ENCODE data around the gene CHML.
A peak's percentile ranks its signal among the peaks of the same experiment; 100 is the strongest.
"Not testable (repeated sequence)": the region's sequence is repeated elsewhere in the genome, so short reads cannot be mapped to it uniquely, and the experiment has no call there.

Gene CHML

GRCh38 chr1:241640149-241640866 is at the start of gene CHML, which contains the start of gene OPN3:
Gene CHML (minus strand): TSS chr1:241640369. CDS start chr1:241635766, 4,603 bp downstream.
Gene OPN3 (minus strand): TSS chr1:241640369. CDS start chr1:241640254, 115 bp downstream.
- DNase-seq (ENCODE audit: low spot score) (peak; percentile 97), FAIRE-seq (peak; percentile 88)

DNA sequence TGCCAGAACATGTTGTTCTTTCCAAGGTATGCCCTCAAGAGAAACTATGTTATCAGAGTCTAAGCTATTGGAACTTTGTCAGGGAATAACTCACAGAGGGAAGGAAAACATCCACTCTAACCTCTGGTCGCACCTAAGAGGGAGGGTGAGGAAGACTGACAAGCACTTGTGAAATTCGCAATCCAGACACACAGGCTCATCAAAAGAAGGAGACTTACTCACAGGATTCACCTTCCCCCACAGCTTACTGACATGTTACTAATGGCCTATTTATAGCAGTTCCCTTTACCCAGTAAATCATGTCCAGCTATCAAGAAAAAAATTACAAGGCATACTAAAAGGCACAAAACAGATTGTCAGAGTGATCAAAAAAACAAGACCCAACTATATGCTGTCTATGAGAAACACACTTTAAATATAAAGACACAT is 48.8 kb upstream of the CHML start:
- DNase-seq (ENCODE audit: low spot score) (peak; percentile 44), FAIRE-seq (no peak)

DNA sequence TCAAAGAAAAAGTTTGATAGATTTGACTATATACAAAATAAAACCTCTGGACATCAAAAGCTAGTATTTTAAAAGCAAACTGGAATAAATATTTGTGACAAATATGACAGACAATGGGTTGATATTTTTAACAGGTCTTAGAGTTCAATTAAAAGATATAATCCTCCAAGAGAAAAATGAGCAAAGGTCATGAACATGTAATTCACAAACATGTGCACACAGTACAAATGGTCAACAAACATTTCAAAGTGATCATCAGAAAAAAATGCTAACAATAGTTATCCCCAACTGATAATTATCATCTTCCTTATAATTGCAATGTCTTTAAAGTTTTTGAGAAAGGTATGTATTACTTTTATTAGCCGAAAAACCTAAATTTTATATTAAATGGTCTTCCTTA is 43.9 kb upstream of the CHML start:
- no peak for DNase-seq (ENCODE audit: low spot score)
- no peak for FAIRE-seq

DNA sequence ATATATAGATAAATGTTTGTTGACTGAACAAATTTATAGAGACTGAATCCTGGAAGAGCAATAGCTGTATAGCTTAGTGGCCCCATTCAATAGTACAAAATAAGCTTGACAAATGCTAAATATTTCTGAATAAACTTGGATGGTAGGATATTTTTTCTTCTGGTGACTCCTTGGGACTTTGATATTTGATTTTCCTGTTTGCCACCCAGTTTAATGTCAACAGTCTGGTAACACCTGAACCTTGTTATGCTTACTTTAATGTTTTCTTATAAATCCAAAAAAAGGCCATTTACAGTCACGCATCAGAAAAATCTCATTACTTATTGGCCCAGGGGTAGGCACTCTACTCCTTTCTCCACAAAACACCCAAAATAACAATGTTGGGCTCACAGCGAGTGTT is 42.8 kb upstream of the CHML start:
- FAIRE-seq (no peak), DNase-seq (ENCODE audit: low spot score) (no peak)

- DNase-seq (ENCODE audit: low spot score); FAIRE-seq: not testable (repeated sequence)
Measured at GRCh38 chr1:241681861-241682448, 41.8 kb upstream of the CHML start.

DNA sequence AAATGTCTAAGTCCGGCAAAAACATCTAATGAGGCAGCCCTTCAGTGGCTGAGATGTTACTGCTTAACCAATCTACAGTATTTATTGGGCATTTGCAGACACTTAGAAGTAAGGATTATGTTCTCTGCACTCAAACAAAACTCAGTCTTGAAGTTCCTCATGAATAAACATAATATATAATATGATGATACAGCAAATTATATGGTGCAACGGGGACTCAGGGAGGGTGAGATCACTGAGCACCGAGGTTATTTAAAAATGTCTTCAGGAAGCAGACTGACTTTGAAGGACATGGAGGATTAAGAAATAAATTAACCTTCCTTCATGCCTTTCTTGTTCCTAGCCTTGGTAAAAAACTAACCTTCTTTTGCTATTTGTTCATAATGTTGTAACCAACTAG is 39.8 kb upstream of the CHML start:
- DNase-seq (ENCODE audit: low spot score): no peak
- no peak for FAIRE-seq

DNA sequence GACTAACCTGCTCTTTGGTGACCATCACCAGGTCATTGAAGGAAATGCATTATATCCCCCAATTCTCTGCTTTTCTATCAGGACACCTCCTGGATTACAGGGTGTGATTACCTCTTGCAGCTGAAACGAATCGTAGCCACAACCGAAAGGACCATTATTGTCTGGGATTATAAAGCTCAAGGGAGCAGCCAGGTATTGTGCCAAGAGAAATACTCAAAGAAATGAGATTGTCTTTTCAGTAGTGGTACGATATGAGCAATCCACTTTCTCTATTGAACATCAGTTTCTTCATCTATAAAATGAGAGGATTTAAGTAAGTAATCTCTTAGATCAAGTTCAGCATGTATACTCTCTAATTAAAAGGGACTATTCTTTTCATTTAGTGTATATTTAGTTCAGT is 39.2 kb upstream of the CHML start:
- DNase-seq (ENCODE audit: low spot score) (no peak), FAIRE-seq (no peak)

DNA sequence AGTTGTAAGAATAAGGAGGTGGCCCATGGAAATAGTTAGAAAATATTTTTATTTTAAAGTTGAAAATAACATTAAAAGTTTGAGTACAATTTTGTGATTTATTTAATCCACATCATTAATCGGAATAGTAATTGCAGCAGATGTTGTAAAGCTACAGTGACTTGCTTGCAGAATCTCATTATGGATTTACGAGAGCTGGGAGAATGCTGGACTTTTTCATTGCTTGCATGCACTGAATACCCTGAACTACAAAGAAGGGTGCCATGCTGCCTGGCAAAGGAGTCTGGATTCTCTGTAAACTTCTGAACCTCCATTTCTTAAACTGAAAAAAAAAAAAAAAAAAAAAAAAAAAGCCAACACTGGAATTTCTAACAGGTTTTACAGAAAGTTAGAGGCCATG is 38.4 kb upstream of the CHML start:
- DNase-seq (ENCODE audit: low spot score): no peak
- FAIRE-seq: no peak

- DNase-seq (ENCODE audit: low spot score) (no peak), FAIRE-seq (no peak)
Measured at GRCh38 chr1:241677201-241677600, 37.0 kb upstream of the CHML start.

DNA sequence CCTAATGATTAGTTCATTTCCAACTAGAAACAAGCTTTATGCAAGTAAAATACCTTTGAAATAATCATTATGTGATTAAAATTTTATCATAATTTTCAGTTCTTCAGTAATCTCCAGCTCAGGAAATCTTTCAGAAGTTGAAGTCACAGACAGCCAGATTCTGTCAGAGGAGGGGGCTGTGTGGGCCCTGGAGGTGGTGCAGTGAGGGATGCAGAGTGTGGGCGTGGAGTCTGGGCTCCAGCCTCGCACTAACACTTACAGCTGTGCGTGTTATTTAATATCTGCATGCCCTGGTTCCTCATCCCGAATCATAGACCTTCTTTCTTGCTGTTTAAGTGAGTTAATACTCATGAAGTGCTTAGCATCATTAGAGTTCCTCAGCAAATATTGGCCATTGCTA is 35.8 kb upstream of the CHML start:
- DNase-seq (ENCODE audit: low spot score) (no peak), FAIRE-seq (no peak)

DNA sequence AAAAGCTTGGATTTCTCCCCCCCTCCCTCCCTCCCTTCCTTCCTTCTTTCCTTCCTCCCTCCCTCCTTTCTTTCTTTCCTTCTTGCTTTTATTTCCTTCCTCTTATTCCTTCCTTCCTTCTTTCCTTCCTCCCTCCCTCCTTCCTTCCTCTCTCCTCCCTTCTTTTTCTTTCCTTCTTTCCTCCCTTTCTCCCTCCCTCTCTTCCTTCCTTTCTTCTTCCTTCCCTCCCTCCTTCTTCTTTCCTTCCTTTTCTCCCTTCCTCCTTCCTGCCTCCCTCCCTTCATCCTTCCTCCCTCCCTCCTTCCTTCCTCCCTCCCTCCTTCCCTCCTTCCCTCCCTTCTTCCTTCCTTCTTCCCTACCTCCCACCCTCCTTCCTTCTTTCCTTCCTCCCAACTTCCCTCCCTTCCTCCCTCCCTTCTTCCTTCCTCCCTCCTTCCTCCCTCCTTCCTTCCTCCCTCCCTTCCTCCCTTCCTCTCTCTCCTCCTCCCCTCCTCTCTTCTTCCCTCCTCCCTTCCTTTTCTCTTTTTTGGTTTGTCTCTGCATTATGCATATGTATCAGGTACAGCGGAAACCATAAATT is 34.7 kb upstream of the CHML start:
- FAIRE-seq (no peak), DNase-seq (ENCODE audit: low spot score) (no peak)

DNA sequence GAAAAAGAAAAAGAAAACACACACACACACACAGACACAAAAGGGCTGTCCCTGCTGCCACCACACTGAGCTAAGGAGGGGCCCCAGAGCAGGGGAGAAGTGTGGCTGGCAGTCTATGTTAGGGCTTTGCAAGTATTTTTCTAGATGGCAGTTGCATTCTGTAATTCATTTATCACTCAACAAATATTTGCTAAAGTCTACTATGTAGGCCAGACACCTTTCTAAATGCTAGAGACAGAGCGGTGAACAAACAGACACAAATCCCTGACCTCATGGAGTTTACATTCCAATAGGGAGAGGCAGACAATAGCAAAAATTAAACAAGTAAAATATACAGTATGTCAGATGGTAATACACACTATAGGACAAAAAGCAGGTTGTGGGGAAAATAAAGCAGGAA is 32.1 kb upstream of the CHML start:
- FAIRE-seq: no peak
- DNase-seq (ENCODE audit: low spot score): no peak

GRCh38 chr1:241666419-241666818 is 26.2 kb upstream of the CHML start:
- FAIRE-seq (no peak), DNase-seq (ENCODE audit: low spot score) (no peak)

DNA sequence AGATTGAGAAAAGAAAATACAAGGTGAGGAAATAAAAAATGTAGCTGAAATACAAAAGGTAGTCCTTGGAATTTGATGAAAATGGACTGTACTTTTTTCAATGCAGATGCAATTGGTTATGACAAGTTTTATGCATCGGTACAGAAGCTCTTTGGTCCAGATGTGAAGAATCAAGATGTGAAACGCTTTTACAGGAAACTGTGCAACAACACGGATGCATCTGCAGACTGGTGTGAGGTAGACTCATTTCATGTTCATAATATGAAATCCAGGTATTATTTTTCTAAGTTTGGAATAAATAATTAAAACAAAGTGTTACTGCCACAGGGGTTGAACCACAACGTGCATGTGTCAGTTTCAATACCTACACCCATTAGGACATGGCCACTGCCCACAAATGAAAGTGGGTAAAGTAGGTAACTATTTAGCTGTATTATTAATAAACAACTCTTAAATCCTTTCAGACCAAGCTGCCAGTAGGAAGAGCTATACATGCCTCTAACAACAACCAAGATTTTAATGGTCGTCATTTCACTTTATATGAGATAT is 20.3 kb upstream of the CHML start:
- DNase-seq (ENCODE audit: low spot score) (no peak), FAIRE-seq (no peak)

GRCh38 chr1:241659016-241659415 is 18.8 kb upstream of the CHML start:
- FAIRE-seq; DNase-seq (ENCODE audit: low spot score): not testable (repeated sequence)

- DNase-seq (ENCODE audit: low spot score) (no peak), FAIRE-seq (no peak)
Measured at GRCh38 chr1:241658081-241658793, 18.1 kb upstream of the CHML start.

DNA sequence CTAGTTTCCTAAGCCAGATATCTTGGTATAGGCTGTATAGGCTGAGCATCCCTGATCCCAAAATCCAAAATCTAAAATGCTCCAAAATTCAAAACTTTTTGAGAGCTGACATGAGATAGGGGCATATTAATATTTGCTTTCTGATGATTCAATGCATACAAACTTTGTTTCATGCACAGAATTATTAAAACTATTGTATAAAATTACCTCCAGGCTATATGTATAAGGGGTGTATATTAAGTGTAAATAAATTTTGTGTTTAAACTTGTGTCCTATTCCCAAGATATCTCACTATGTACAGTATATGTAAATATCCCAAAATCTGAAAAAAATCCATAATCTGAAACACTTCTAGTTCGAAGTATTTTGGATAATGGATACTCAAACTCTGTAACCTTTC is 14.5 kb upstream of the CHML start:
- DNase-seq (ENCODE audit: low spot score): no peak
- no peak for FAIRE-seq

DNA sequence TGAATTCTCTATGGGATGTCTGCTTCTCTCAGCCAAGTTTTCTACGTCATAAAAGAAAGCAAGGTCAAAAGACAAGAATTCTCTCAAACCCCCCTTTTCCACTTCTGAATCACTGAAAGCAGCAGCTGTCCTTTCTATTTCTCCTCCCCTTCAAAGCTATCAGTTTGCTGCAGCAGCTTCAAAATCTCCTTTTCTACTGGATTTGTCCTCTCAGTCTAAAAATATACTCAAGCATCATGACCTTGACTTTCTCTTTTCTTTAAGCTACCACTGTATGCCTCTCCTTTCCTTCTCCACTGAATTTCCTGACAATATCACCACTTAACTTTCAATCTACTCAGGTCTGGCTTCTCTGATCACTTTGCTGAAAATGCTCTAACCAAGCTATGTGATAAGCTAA is 13.8 kb upstream of the CHML start:
- FAIRE-seq (no peak), DNase-seq (ENCODE audit: low spot score) (no peak)

DNA sequence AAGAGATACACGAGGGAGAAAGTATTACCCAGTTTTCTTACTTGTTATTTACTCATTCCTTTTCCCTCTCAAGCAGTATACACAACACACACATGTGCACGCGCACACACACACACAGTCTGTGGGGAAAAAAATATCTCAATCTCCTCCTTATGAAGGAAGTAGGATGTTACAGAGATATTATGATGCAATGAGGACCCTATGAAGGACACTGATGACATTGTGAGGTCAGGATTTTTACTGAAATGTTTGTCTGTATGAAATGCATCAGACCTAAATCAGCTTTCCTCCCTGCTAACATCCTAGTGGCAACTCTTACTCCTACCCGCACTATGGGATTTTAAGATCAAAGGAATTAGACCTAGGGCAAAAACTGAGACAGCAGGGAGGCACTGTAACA is 11.8 kb upstream of the CHML start, which contains the start of gene WDR64:
Gene WDR64, plus strand, starts transcription at position 270 of the 400 bp plus-strand sequence. CDS start 204 bp downstream, outside the sequence.
- DNase-seq (ENCODE audit: low spot score) (no peak), FAIRE-seq (no peak)

DNA sequence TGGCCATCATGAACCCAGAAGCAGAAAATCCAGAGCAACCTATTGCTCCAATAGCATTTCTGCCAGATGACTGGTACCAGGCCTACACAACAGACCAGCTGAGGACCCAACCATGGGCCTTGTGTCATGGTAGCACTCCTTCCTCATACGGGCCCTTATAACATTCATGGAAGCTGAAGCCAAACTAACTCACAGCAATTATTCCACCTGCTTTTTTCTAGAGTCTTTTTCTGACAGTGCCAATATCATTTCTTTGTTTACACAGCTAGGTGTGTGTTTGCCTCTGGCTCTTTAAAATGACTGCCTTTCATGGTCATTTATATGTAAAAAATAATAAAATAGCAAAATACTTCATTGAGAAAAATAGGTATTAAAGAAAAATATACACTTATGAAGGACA is 8.0 kb upstream of the CHML start:
- DNase-seq (ENCODE audit: low spot score) (no peak), FAIRE-seq (no peak)

GRCh38 chr1:241647658-241648057 is 7.5 kb upstream of the CHML start:
- DNase-seq (ENCODE audit: low spot score) (peak; percentile 48), FAIRE-seq (no peak)

DNA sequence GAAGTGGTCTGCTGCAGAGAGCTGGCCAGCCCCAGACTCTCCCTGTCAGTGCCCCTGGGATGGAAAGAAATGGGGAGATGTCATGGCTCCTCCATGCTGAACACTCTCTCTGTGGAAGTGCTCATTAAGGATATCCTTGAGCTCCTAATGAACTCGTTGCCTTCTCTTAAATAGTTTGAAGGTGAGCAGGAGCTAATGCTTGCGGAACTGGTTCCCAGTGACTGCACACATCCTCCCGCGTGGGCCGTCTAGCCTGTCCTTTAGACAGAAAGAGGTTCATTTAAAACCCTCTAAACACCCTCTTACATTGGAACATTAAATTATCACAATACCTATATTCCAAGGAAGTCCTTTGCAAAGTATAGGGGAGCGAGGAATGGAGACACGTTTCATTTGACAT is 6.0 kb upstream of the CHML start:
- no peak for FAIRE-seq
- no peak for DNase-seq (ENCODE audit: low spot score)

Measured in urothelium cell line (cell line).